CD14-positive monocyte (primary cell): ENCODE data around the gene THRB. TPM values are rescaled to one million over a fixed set of nuclear protein-coding genes. Genes with fewer than 3 reads are reported as not detected.

Source experiments
- DNase-seq, 3 donors: peaks; one replicate each; pipeline ENCODE4 v3.0.0-alpha.2; 2011 to 2022
- H2AFZ ChIP-seq: 2 replicates; pipeline ENCODE4 v1.6.0; 2012; ENCODE audit warnings: mild to moderate bottlenecking, low read depth, low read length, inconsistent platforms; ENCODE audit not compliant: insufficient read depth, poor library complexity, severe bottlenecking
- H3K27ac ChIP-seq, 2 donors: 1 replicate in 1 of 2; 2 replicates in 1 of 2; pipeline ENCODE4 v1.5.1; 2012 to 2013; ENCODE audit warnings: low read length in 2 of 2, control low read depth in 1 of 2, inconsistent platforms in 1 of 2, low read depth in 1 of 2, mild to moderate bottlenecking in 1 of 2
- H3K27me3 ChIP-seq, 2 donors: one replicate each; pipeline versions ENCODE4 v1.6.0 to v1.6.1; 2011 to 2013; ENCODE audit warnings: low read length in 2 of 2; ENCODE audit not compliant: control insufficient read depth in 2 of 2, insufficient read depth in 2 of 2
- H3K36me3 ChIP-seq, 2 donors: replicated peaks in 1 of 2; 1 replicate in 1 of 2; 2 replicates in 1 of 2; pipeline versions ENCODE4 v1.5.1 to v1.6.1; 2012 to 2013; ENCODE audit warnings: low read length in 2 of 2, control low read depth in 1 of 2, inconsistent platforms in 1 of 2, mild to moderate bottlenecking in 1 of 2; ENCODE audit not compliant: insufficient read depth in 2 of 2, control insufficient read depth in 1 of 2
- H3K4me1 ChIP-seq, 2 donors: 1 replicate in 1 of 2; 2 replicates in 1 of 2; pipeline versions ENCODE4 v1.5.1 to v1.6.1; 2012 to 2013; ENCODE audit warnings: low read length in 2 of 2, control low read depth in 1 of 2, inconsistent platforms in 1 of 2, mild to moderate bottlenecking in 1 of 2, moderate library complexity in 1 of 2; ENCODE audit not compliant: insufficient read depth in 2 of 2, control insufficient read depth in 1 of 2
- H3K4me2 ChIP-seq: replicated peaks from 2 replicates; pipeline ENCODE3; 2012; ENCODE audit warnings: low read length, moderate library complexity, mild to moderate bottlenecking; ENCODE audit not compliant: poor library complexity, severe bottlenecking; ENCODE audit errors: extremely low read depth
- H3K4me3 ChIP-seq, 3 experiments: fragments of 200-600 bp in 1 of 3; sonication (generic) in 1 of 3; replicated peaks in 1 of 3; 1 replicate in 2 of 3; 2 replicates in 1 of 3; pipeline ENCODE4 v1.5.1; 2011 to 2013; ENCODE audit warnings: low read length in 3 of 3, mild to moderate bottlenecking in 3 of 3, control low read depth in 2 of 3, low read depth in 2 of 3, inconsistent platforms in 1 of 3, moderate library complexity in 1 of 3
- H3K79me2 ChIP-seq: 2 replicates; pipeline ENCODE4 v1.6.0; 2012; ENCODE audit warnings: mild to moderate bottlenecking, control low read depth, inconsistent platforms, low read length, moderate library complexity; ENCODE audit not compliant: insufficient read depth
- H3K9ac ChIP-seq: 2 replicates; pipeline ENCODE4 v1.6.0; 2017; ENCODE audit warnings: low read length, mild to moderate bottlenecking; ENCODE audit not compliant: insufficient read depth, poor library complexity, severe bottlenecking
- H3K9me3 ChIP-seq, 2 donors: replicated peaks in 1 of 2; 1 replicate in 1 of 2; 2 replicates in 1 of 2; pipeline versions ENCODE4 v1.5.1 to v1.6.1; 2012 to 2013; ENCODE audit warnings: low read length in 2 of 2, control low read depth in 1 of 2; ENCODE audit not compliant: control insufficient read depth in 1 of 2, insufficient read depth in 1 of 2
- H4K20me1 ChIP-seq: 2 replicates; pipeline ENCODE4 v1.6.0; 2012; ENCODE audit warnings: mild to moderate bottlenecking, low read length, control low read depth, moderate library complexity; ENCODE audit not compliant: insufficient read depth
- H3K27ac Mint-ChIP-seq, 7 donors: one replicate each; pipeline ENCODE4 v1.8.0; 2020; ENCODE audit warnings: mild to moderate bottlenecking in 7 of 7, mixed read lengths in 7 of 7, moderate library complexity in 6 of 7, inconsistent platforms in 2 of 7
- H3K27me3 Mint-ChIP-seq, 3 donors: one replicate each; pipeline ENCODE4 v1.8.0; 2021 to 2022; ENCODE audit warnings: low read depth in 3 of 3, mild to moderate bottlenecking in 3 of 3, mixed read lengths in 3 of 3, moderate library complexity in 3 of 3, inconsistent platforms in 1 of 3
- H3K36me3 Mint-ChIP-seq, 2 donors: one replicate each; pipeline ENCODE4 v1.8.0; 2020; ENCODE audit warnings: mixed read lengths in 2 of 2, inconsistent platforms in 1 of 2, mild to moderate bottlenecking in 1 of 2
- H3K4me1 Mint-ChIP-seq: one replicate; pipeline ENCODE4 v1.8.0; 2020; ENCODE audit warnings: mild to moderate bottlenecking, mixed read lengths
- H3K4me3 Mint-ChIP-seq, 2 donors: one replicate each; pipeline ENCODE4 v1.8.0; 2020; ENCODE audit warnings: mild to moderate bottlenecking in 2 of 2, mixed read lengths in 2 of 2, moderate library complexity in 1 of 2
- H3K9me3 Mint-ChIP-seq, 7 donors: one replicate each; pipeline ENCODE4 v1.8.0; 2020 to 2022; ENCODE audit warnings: mixed read lengths in 7 of 7, mild to moderate bottlenecking in 6 of 7, moderate library complexity in 6 of 7, inconsistent platforms in 2 of 7
- CTCF ChIP-seq: fragments of 200-600 bp; IDR thresholded peaks from one replicate; pipeline ENCODE4 v1.8.0; 2022; ENCODE audit warnings: antibody characterized with exemption, mild to moderate bottlenecking
- WGBS: methylation state at CpG from one replicate; pipeline ENCODE4 v1.1.5; 2013; ENCODE audit warnings: missing lambda C conversion rate; ENCODE audit not compliant: insufficient coverage; 5-methylcytosine and 5-hydroxymethylcytosine counted together
- intact Hi-C, 2 donors: fragments of 100-400 bp; cut with micrococcal nuclease; formaldehyde crosslinking; loops; one replicate each; pipeline versions ENCODE4 v1.15.0 to v1.15.1; 2023
- polyA plus RNA-seq, 3 donors: library from polyadenylated mRNA; depleted of rRNA in 1 of 3; unstranded in 2 of 3; stranded (reverse) in 1 of 3; fragments of 300-500 nt in 2 of 3; fragments of >200 nt in 1 of 3; fragmentation: Illumina TruSeq in 2 of 3; gene quantifications; 1 replicate in 2 of 3; 2 replicates in 1 of 3; pipeline ENCODE4 v1.2.3, GENCODE V29; 2012 to 2021

The THRB gene
- polyA plus RNA-seq, 3 donors, result 0.05 TPM; not detected in 2

- Mint-ChIP-seq H3K9me3 (peaks cover 0 to 4% (median 2%) of the 10 kb centered on the region in 7 donors), H3K4me1 (no peaks in the 10 kb centered on the region), H3K27ac (no peak overlapping the region), H3K36me3 (no peaks in the 10 kb centered on the region), H3K27me3 (peaks cover 0 to 2% (median 2%) of the 10 kb centered on the region in 3 donors), H3K4me3 (no peak overlapping the region)
- no peak for DNase-seq
- Histone ChIP-seq H4K20me1 (no peaks in the 10 kb centered on the region), H3K4me3 (no peak overlapping the region), H3K36me3 (no peaks in the 10 kb centered on the region), H3K27me3 (no peaks in the 10 kb centered on the region), H3K79me2 (no peaks in the 10 kb centered on the region), H3K9ac (no peak overlapping the region), H3K9me3 (peaks cover 0 to 7% of the 10 kb centered on the region in 2 donors), H3K4me2 (no peak overlapping the region), H3K4me1 (no peaks in the 10 kb centered on the region), H3K27ac (no peak overlapping the region), H2AFZ (no peak overlapping the region)
- intact Hi-C loops, result no loop called here
- no peak for TF ChIP-seq CTCF
These were observed 203.0 kb downstream of the THRB start for GRCh38 chr3:24291646-24292045.

- DNase-seq, result no peak
- no peaks in the 10 kb centered on the region for H3K4me1 ChIP-seq
- Mint-ChIP-seq H3K27ac (no peak overlapping the region), H3K9me3 (peaks cover 0 to 4% (median 2%) of the 10 kb centered on the region in 7 donors), H3K4me3 (no peak overlapping the region), H3K4me1 (no peaks in the 10 kb centered on the region), H3K36me3 (no peaks in the 10 kb centered on the region), H3K27me3 (peaks cover 0 to 2% (median 2%) of the 10 kb centered on the region in 3 donors)
- H3K27ac ChIP-seq, result no peak overlapping the region
- no peaks in the 10 kb centered on the region for H4K20me1 ChIP-seq
- no peak for TF ChIP-seq CTCF
- H3K27me3 ChIP-seq, result no peaks in the 10 kb centered on the region
- no peaks in the 10 kb centered on the region for H3K36me3 ChIP-seq
- 100% methylated on average over 1 of the region's 3 CpGs for WGBS
- H3K4me2 ChIP-seq, result no peak overlapping the region
- peaks cover 0 to 7% of the 10 kb centered on the region in 2 donors for H3K9me3 ChIP-seq
- H2AFZ ChIP-seq, result no peak overlapping the region
- H3K79me2 ChIP-seq, result no peaks in the 10 kb centered on the region
- no peak overlapping the region for H3K4me3 ChIP-seq
- intact Hi-C loops, result no loop called here
- H3K9ac ChIP-seq, result no peak overlapping the region
These were observed 204.1 kb downstream of the THRB start for GRCh38 chr3:24290596-24290995.
